ENCODE data around the gene RAPGEF6.

The RAPGEF6 gene

DNA sequence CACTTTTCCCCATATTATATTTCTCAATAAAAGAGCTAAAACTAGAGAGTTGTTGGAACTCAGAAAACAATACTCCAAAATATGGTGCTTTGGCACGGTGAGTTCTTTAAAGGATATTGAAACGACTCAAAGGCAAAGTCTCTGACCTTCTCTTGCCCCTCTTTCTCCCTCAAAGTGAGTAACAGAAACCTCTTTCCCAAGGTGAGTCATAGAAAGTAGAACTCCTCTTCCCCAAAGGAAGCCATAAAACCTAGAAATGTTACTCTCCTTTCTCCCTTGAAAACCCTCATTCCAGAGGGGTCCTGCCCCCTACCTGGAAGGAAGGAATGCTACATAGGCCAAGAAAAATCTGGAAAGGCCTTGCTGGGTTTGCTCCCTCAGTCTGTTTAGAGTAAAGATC lies 47.5 kb downstream of the RAPGEF6 start:
- no peak for ATAC-seq
- TF ChIP-seq ISL1 (CRISPR knock-in tag; IDR thresholded peaks at IDR 0.05) (no peak), SNAI2 (CRISPR knock-in tag; IDR thresholded peaks at IDR 0.05) (no peak)

DNA sequence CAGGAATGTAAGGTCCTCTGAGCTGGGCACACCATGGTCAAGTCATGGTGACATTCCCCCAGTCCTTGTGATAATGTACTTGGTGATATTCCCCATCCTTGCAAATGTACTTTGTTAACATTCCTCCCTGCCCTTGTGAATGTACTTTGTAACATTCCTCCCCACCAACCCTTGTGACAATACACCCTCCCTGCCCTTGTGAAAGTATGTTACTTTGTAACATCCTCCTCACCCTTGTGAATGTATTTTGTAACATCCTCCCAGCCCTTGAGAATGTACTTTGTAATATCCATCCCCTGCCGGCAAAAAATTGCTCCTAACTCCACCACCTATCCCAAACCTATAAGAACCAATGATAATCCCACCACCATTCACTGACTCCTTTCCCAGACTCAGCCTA lies 53.3 kb downstream of the RAPGEF6 start:
- TF ChIP-seq ZNF565 (CRISPR knock-in tag; conservative IDR thresholded peaks at IDR 0.05; ENCODE audit: low read depth) (no peak), OSR1 (CRISPR knock-in tag; IDR thresholded peaks at IDR 0.05) (no peak), GLIS3 (CRISPR knock-in tag; IDR thresholded peaks at IDR 0.05) (no peak), ZC3H10 (CRISPR knock-in tag; IDR thresholded peaks at IDR 0.05) (no peak), ISL1 (CRISPR knock-in tag; IDR thresholded peaks at IDR 0.05) (no peak), ZNF70 (CRISPR knock-in tag; IDR thresholded peaks at IDR 0.05) (no peak), RARB (CRISPR knock-in tag; IDR thresholded peaks at IDR 0.05) (no peak), BACH2 (CRISPR knock-in tag; IDR thresholded peaks at IDR 0.05; ENCODE audit: borderline replicate concordance) (no peak), ZFP30 (CRISPR knock-in tag; IDR thresholded peaks at IDR 0.05) (no peak)
- TF ChIP-seq, protein P1, sequence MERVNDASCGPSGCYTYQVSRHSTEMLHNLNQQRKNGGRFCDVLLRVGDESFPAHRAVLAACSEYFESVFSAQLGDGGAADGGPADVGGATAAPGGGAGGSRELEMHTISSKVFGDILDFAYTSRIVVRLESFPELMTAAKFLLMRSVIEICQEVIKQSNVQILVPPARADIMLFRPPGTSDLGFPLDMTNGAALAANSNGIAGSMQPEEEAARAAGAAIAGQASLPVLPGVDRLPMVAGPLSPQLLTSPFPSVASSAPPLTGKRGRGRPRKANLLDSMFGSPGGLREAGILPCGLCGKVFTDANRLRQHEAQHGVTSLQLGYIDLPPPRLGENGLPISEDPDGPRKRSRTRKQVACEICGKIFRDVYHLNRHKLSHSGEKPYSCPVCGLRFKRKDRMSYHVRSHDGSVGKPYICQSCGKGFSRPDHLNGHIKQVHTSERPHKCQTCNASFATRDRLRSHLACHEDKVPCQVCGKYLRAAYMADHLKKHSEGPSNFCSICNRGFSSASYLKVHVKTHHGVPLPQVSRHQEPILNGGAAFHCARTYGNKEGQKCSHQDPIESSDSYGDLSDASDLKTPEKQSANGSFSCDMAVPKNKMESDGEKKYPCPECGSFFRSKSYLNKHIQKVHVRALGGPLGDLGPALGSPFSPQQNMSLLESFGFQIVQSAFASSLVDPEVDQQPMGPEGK (CRISPR knock-in tag; IDR thresholded peaks at IDR 0.05; ENCODE audit: borderline replicate concordance): no peak
- ATAC-seq: no peak

DNA sequence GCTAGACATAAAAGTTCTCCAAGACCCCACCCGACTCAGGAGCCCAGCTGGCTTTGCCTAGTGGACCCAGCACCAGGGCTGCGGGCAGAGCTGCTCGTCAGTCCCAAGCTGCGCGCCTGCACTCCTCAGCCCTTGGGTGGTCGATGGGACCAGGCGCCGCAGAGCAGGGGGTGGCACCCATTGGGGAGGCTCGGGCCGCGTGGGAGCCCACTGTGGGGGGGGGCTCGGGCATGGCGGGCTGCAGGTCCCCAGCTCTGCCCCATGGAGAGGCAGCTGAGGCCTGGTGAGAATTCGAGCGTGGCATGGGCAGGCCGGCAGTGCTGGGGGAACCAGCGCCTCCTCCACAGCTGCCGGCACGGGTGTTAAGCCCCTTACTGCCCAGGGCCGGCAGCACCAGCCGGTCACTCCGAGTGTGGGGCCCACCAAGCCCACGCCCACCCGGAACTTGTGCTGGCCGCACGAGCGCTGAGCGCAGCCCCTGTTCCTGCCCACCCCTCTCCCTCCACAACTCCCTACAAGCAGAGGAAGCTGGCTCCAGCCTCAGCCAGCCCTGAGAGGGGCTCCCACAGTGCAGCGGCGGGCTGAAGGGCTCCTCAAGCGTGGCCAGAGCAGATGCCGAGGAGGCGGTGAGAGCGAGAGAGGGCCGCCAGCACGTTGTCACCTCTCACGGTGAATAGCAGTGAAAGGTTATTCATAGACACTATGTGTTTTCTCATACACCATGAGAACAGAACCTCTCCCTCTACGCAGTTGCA lies 54.9 kb downstream of the RAPGEF6 start:
- TF ChIP-seq SNAI2 (CRISPR knock-in tag; IDR thresholded peaks at IDR 0.05): no peak
- TF ChIP-seq ZFP30 (CRISPR knock-in tag; IDR thresholded peaks at IDR 0.05): no peak
- no peak for TF ChIP-seq CSDC2 (CRISPR knock-in tag; IDR thresholded peaks at IDR 0.05)
- no peak for TF ChIP-seq ZNF565 (CRISPR knock-in tag; conservative IDR thresholded peaks at IDR 0.05; ENCODE audit: low read depth)
- TF ChIP-seq, protein P2, sequence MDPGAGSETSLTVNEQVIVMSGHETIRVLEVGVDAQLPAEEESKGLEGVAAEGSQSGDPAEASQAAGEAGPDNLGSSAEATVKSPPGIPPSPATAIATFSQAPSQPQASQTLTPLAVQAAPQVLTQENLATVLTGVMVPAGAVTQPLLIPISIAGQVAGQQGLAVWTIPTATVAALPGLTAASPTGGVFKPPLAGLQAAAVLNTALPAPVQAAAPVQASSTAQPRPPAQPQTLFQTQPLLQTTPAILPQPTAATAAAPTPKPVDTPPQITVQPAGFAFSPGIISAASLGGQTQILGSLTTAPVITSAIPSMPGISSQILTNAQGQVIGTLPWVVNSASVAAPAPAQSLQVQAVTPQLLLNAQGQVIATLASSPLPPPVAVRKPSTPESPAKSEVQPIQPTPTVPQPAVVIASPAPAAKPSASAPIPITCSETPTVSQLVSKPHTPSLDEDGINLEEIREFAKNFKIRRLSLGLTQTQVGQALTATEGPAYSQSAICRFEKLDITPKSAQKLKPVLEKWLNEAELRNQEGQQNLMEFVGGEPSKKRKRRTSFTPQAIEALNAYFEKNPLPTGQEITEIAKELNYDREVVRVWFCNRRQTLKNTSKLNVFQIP (CRISPR knock-in tag; IDR thresholded peaks at IDR 0.05; ENCODE audit: borderline replicate concordance, low read depth): no peak
- no peak for TF ChIP-seq ZFP3 (CRISPR knock-in tag; IDR thresholded peaks at IDR 0.05)
- no peak for TF ChIP-seq RARB (CRISPR knock-in tag; IDR thresholded peaks at IDR 0.05)
- TF ChIP-seq CSRNP3 (CRISPR knock-in tag; IDR thresholded peaks at IDR 0.05): no peak
- TF ChIP-seq ESRRG (CRISPR knock-in tag; IDR thresholded peaks at IDR 0.05): no peak
- no peak for ATAC-seq

- TF ChIP-seq ZNF8 (CRISPR knock-in tag; IDR thresholded peaks at IDR 0.05) (no peak), ISL1 (CRISPR knock-in tag; IDR thresholded peaks at IDR 0.05) (no peak), RARB (CRISPR knock-in tag; IDR thresholded peaks at IDR 0.05) (no peak), ZNF565 (CRISPR knock-in tag; conservative IDR thresholded peaks at IDR 0.05; ENCODE audit: low read depth) (no peak), CSDC2 (CRISPR knock-in tag; IDR thresholded peaks at IDR 0.05) (no peak), TCF4 (CRISPR knock-in tag; IDR thresholded peaks at IDR 0.05; ENCODE audit: borderline replicate concordance) (no peak), SNAI2 (CRISPR knock-in tag; IDR thresholded peaks at IDR 0.05) (no peak), ARNTL (CRISPR knock-in tag; IDR thresholded peaks at IDR 0.05; ENCODE audit: borderline replicate concordance, low read depth) (no peak), TOX (CRISPR knock-in tag; IDR thresholded peaks at IDR 0.05; ENCODE audit: borderline replicate concordance) (no peak), ZC3H10 (CRISPR knock-in tag; IDR thresholded peaks at IDR 0.05) (no peak), PPARA (CRISPR knock-in tag; IDR thresholded peaks at IDR 0.05; ENCODE audit: borderline replicate concordance) (no peak), GLIS3 (CRISPR knock-in tag; IDR thresholded peaks at IDR 0.05) (no peak), ESRRG (CRISPR knock-in tag; IDR thresholded peaks at IDR 0.05) (no peak), BACH2 (CRISPR knock-in tag; IDR thresholded peaks at IDR 0.05; ENCODE audit: borderline replicate concordance) (no peak), ZFP30 (CRISPR knock-in tag; IDR thresholded peaks at IDR 0.05) (no peak), ZNF70 (CRISPR knock-in tag; IDR thresholded peaks at IDR 0.05) (no peak), CSRNP3 (CRISPR knock-in tag; IDR thresholded peaks at IDR 0.05) (no peak)
- TF ChIP-seq, protein P2 (CRISPR knock-in tag; IDR thresholded peaks at IDR 0.05; ENCODE audit: borderline replicate concordance, low read depth): no peak
- TF ChIP-seq, protein P3, sequence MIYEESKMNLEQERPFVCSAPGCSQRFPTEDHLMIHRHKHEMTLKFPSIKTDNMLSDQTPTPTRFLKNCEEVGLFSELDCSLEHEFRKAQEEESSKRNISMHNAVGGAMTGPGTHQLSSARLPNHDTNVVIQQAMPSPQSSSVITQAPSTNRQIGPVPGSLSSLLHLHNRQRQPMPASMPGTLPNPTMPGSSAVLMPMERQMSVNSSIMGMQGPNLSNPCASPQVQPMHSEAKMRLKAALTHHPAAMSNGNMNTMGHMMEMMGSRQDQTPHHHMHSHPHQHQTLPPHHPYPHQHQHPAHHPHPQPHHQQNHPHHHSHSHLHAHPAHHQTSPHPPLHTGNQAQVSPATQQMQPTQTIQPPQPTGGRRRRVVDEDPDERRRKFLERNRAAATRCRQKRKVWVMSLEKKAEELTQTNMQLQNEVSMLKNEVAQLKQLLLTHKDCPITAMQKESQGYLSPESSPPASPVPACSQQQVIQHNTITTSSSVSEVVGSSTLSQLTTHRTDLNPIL (CRISPR knock-in tag; IDR thresholded peaks at IDR 0.05; ENCODE audit: low read depth): no peak
- ATAC-seq: no peak
Measured at GRCh38 chr5:131575660-131576227, 59.3 kb downstream of the RAPGEF6 start.
